IMR-90 (cell line): Measurements from ENCODE around the gene CLPTM1L. TPM values are rescaled to one million over a fixed set of nuclear protein-coding genes. Genes with fewer than 3 reads are reported as not detected.

Experiments used
- ATAC-seq: fragments of 200-7000 bp; cut with Tn5 transposase; 2 replicates; pipeline ENCODE4 v1.9.1; 2020; ENCODE audit warnings: low read depth, mild to moderate bottlenecking, moderate library complexity
- BruUV-seq: library from RNA; stranded (reverse); fragments of 400-500 nt; replicated peaks from 2 replicates; lab custom pipeline; 2021; lab: Mats Ljungman, UMichigan
- CTCF ChIA-PET: fragments of 300-600 bp; formaldehyde crosslinking; extraction: SDS; loops from one replicate; lab custom pipeline; 2021; ENCODE audit warnings: antibody characterized with exemption; lab: Yijun Ruan, JAX
- POLR2A ChIA-PET: fragments of 300-600 bp; sonication (Branson Sonifier 250); formaldehyde crosslinking; loops from one replicate; lab custom pipeline; 2022; ENCODE audit warnings: antibody characterized with exemption; ENCODE audit not compliant: unreplicated experiment; lab: Charles Lee
- DNase-seq: peaks from one replicate; pipeline ENCODE4 v3.0.0; 2013
- H2AFZ ChIP-seq: replicated peaks from 2 replicates; pipeline ENCODE3; 2013; ENCODE audit warnings: low read length, mild to moderate bottlenecking; ENCODE audit not compliant: poor library complexity
- H2AK5ac ChIP-seq: 2 replicates; pipeline ENCODE4 v1.6.1; 2013; ENCODE audit warnings: low read depth, low read length, inconsistent platforms
- H2AK9ac ChIP-seq: replicated peaks from 2 replicates; pipeline ENCODE3; 2013; ENCODE audit warnings: mild to moderate bottlenecking, low read depth, low read length, moderate library complexity; ENCODE audit not compliant: poor library complexity
- H2BK120ac ChIP-seq: 2 replicates; pipeline ENCODE4 v1.6.1; 2013; ENCODE audit warnings: low read depth, low read length, inconsistent platforms
- H2BK15ac ChIP-seq: 3 replicates; pipeline ENCODE4 v1.6.1; 2013; ENCODE audit warnings: low read depth, low read length, inconsistent platforms
- H2BK20ac ChIP-seq: 2 replicates; pipeline ENCODE4 v1.6.1; 2013; ENCODE audit warnings: low read depth, mild to moderate bottlenecking, inconsistent platforms, low read length, moderate library complexity
- H2BK5ac ChIP-seq: 2 replicates; pipeline ENCODE4 v1.6.1; 2013; ENCODE audit warnings: mild to moderate bottlenecking, low read depth, low read length, inconsistent platforms; ENCODE audit not compliant: poor library complexity, severe bottlenecking
- H3K14ac ChIP-seq: replicated peaks from 2 replicates; pipeline ENCODE4 v1.6.1; 2013; ENCODE audit warnings: low read depth, low read length, inconsistent platforms
- H3K18ac ChIP-seq: 2 replicates; pipeline ENCODE4 v1.6.1; 2013; ENCODE audit warnings: low read depth, low read length, control low read depth
- H3K23ac ChIP-seq: 2 replicates; pipeline ENCODE4 v1.6.1; 2013; ENCODE audit warnings: low read depth, low read length, inconsistent platforms
- H3K27ac ChIP-seq: 2 replicates; pipeline ENCODE4 v1.5.1; 2013; ENCODE audit warnings: mild to moderate bottlenecking, control low read depth, low read length; ENCODE audit not compliant: insufficient read depth
- H3K27me3 ChIP-seq: 2 replicates; pipeline ENCODE4 v1.6.1; 2013; ENCODE audit warnings: low read length; ENCODE audit not compliant: control insufficient read depth, insufficient read depth
- H3K36me3 ChIP-seq: 2 replicates; pipeline ENCODE4 v1.6.1; 2013; ENCODE audit warnings: low read length, mixed read lengths; ENCODE audit not compliant: control insufficient read depth, insufficient read depth
- H3K4ac ChIP-seq: 2 replicates; pipeline ENCODE4 v1.6.1; 2013; ENCODE audit warnings: low read depth, low read length, inconsistent platforms
- H3K4me1 ChIP-seq: 2 replicates; pipeline ENCODE4 v1.6.1; 2013; ENCODE audit warnings: low read length, mixed read lengths; ENCODE audit not compliant: control insufficient read depth, insufficient read depth
- H3K4me2 ChIP-seq: 2 replicates; pipeline ENCODE4 v1.6.1; 2013; ENCODE audit warnings: low read depth, mild to moderate bottlenecking, control low read depth, low read length, moderate library complexity
- H3K4me3 ChIP-seq: 2 replicates; pipeline ENCODE4 v1.5.1; 2013; ENCODE audit warnings: low read depth, mild to moderate bottlenecking, control low read depth, low read length, moderate library complexity; ENCODE audit not compliant: insufficient read depth
- H3K56ac ChIP-seq: 2 replicates; pipeline ENCODE4 v1.6.1; 2013; ENCODE audit warnings: low read length, inconsistent platforms; ENCODE audit not compliant: insufficient read depth; ENCODE audit errors: extremely low read depth
- H3K79me1 ChIP-seq, 2 experiments: 2 replicates each; pipeline ENCODE4 v1.6.1; 2013; ENCODE audit warnings: low read length in 2 of 2, inconsistent platforms in 1 of 2, low read depth in 1 of 2
- H3K9ac ChIP-seq: 2 replicates; pipeline ENCODE4 v1.6.1; 2013; ENCODE audit warnings: low read depth, low read length, control low read depth
- H3K9me1 ChIP-seq: 2 replicates; pipeline ENCODE4 v1.6.1; 2013; ENCODE audit warnings: low read length, inconsistent platforms; ENCODE audit not compliant: insufficient read depth
- H3K9me3 ChIP-seq: 2 replicates; pipeline ENCODE4 v1.6.1; 2013; ENCODE audit warnings: low read length; ENCODE audit not compliant: control insufficient read depth, insufficient read depth
- H4K20me1 ChIP-seq: 2 replicates; pipeline ENCODE4 v1.6.1; 2013; ENCODE audit warnings: low read length, inconsistent platforms; ENCODE audit not compliant: insufficient read depth
- H4K5ac ChIP-seq: 2 replicates; pipeline ENCODE4 v1.6.1; 2013; ENCODE audit warnings: mild to moderate bottlenecking, low read depth, low read length, control low read depth
- H4K8ac ChIP-seq, 2 experiments: 2 replicates each; pipeline ENCODE4 v1.6.1; 2013; ENCODE audit warnings: low read depth in 2 of 2, low read length in 2 of 2, control low read depth in 1 of 2, inconsistent platforms in 1 of 2
- H4K91ac ChIP-seq: 2 replicates; pipeline ENCODE4 v1.6.1; 2013; ENCODE audit warnings: low read depth, low read length, inconsistent platforms; ENCODE audit not compliant: insufficient read depth
- CEBPB ChIP-seq: IDR thresholded peaks from 2 replicates; pipeline ENCODE4 v1.6.1; 2012; ENCODE audit warnings: low read depth, low read length, improper control_type of control experiment
- FOS ChIP-seq: fragments of 150-350 bp; IDR thresholded peaks from 2 replicates; pipeline ENCODE4 v1.6.1; 2016; ENCODE audit warnings: low read depth, low read length
- MAFK ChIP-seq: IDR thresholded peaks from 2 replicates; pipeline ENCODE4 v1.6.1; 2012; ENCODE audit warnings: low read depth, low read length, improper control_type of control experiment
- MAZ ChIP-seq: IDR thresholded peaks from 2 replicates; pipeline ENCODE4 v1.6.1; 2012; ENCODE audit warnings: low read depth, mild to moderate bottlenecking, low read length, improper control_type of control experiment, moderate library complexity, borderline replicate concordance
- NFE2L2 ChIP-seq: fragments of 150-350 bp; IDR thresholded peaks from 2 replicates; pipeline ENCODE4 v1.6.1; 2016; ENCODE audit warnings: low read depth, mild to moderate bottlenecking, low read length
- POLR2A ChIP-seq: IDR thresholded peaks from 2 replicates; pipeline ENCODE4 v1.6.1; 2012; ENCODE audit warnings: mild to moderate bottlenecking, low read depth, low read length
- RCOR1 ChIP-seq: IDR thresholded peaks from 2 replicates; pipeline ENCODE4 v1.6.1; 2012; ENCODE audit warnings: mild to moderate bottlenecking, low read length, improper control_type of control experiment; ENCODE audit not compliant: insufficient replicate concordance
- RFX5 ChIP-seq: IDR thresholded peaks from 2 replicates; pipeline ENCODE4 v1.8.0; 2012; ENCODE audit warnings: low read depth, mild to moderate bottlenecking, low read length, moderate library complexity
- WGBS, 2 experiments: methylation state at CpG; one replicate each; pipeline versions ENCODE4 v1.1.5 to v1.1.7; 2013; ENCODE audit warnings: missing lambda C conversion rate in 2 of 2; ENCODE audit not compliant: insufficient read length in 1 of 2; ENCODE audit errors: extremely low coverage in 2 of 2; 5-methylcytosine and 5-hydroxymethylcytosine counted together
- dilution Hi-C: fragments of 300-500 bp; cut with HindIII; formaldehyde crosslinking; loops from one replicate; pipeline ENCODE4 v1.14.3; 2018; ENCODE audit warnings: low sequenced_read_pairs; ENCODE audit not compliant: unreplicated experiment
- in situ Hi-C: fragments of 300-500 bp; cut with MboI; formaldehyde crosslinking; loops from 3 replicates; pipeline ENCODE4 v1.14.3; 2019; ENCODE audit warnings: low sequenced_read_pairs, inconsistent platforms, mixed read lengths
- intact Hi-C: fragments of 100-400 bp; cut with micrococcal nuclease; formaldehyde crosslinking; loops from 2 replicates; pipeline ENCODE4 v1.10.0; 2022
- polyA plus RNA-seq, 3 experiments: library from polyadenylated mRNA; depleted of rRNA; stranded (reverse); fragments of >200 nt; gene quantifications; 2 replicates each; pipeline ENCODE4 v1.2.3, GENCODE V29; 2012; ENCODE audit warnings: low replicate concordance in 1 of 3
- total RNA-seq: library from RNA; depleted of rRNA; stranded (reverse); fragments of >200 nt; gene quantifications from 2 replicates; pipeline ENCODE4 v1.2.3, GENCODE V29; 2012
- TF ChIP-seq, protein P1 (sequence below): fragments of 150-350 bp; IDR thresholded peaks from 2 replicates; pipeline ENCODE4 v1.6.1; 2017; ENCODE audit warnings: mild to moderate bottlenecking, antibody characterized with exemption, low read length, low read depth
- TF ChIP-seq, protein P2 (sequence below): fragments of 150-350 bp; IDR thresholded peaks from 2 replicates; pipeline ENCODE4 v1.6.1; 2016; ENCODE audit warnings: low read depth, mild to moderate bottlenecking, low read length, moderate library complexity, borderline replicate concordance

The CLPTM1L gene
- total and polyA plus RNA-seq, 2 of the 4 experiments (the other 2 are of a cell fraction): 114 to 137 TPM

GRCh38 chr5:1349246-1349645, 4.3 kb upstream of the CLPTM1L start:
- BruUV-seq: no TSS peak
- no peaks in the 10 kb centered on the region for H3K9me3 ChIP-seq
- no peaks in the 10 kb centered on the region for H4K20me1 ChIP-seq
- intact Hi-C loops: no loop called here
- H3K79me1 ChIP-seq: peaks cover 0 to 15% of the 10 kb centered on the region in 2 experiments; a peak in 2 of 4 replicates
- no peak for TF ChIP-seq RCOR1
- no peak for TF ChIP-seq FOS
- no peak for TF ChIP-seq POLR2A
- no peak for TF ChIP-seq NFE2L2
- TF ChIP-seq, protein P1, sequence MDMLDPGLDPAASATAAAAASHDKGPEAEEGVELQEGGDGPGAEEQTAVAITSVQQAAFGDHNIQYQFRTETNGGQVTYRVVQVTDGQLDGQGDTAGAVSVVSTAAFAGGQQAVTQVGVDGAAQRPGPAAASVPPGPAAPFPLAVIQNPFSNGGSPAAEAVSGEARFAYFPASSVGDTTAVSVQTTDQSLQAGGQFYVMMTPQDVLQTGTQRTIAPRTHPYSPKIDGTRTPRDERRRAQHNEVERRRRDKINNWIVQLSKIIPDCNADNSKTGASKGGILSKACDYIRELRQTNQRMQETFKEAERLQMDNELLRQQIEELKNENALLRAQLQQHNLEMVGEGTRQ: no peak
- no peak for TF ChIP-seq CEBPB
- TF ChIP-seq RFX5: no peak
- TF ChIP-seq, protein P2, sequence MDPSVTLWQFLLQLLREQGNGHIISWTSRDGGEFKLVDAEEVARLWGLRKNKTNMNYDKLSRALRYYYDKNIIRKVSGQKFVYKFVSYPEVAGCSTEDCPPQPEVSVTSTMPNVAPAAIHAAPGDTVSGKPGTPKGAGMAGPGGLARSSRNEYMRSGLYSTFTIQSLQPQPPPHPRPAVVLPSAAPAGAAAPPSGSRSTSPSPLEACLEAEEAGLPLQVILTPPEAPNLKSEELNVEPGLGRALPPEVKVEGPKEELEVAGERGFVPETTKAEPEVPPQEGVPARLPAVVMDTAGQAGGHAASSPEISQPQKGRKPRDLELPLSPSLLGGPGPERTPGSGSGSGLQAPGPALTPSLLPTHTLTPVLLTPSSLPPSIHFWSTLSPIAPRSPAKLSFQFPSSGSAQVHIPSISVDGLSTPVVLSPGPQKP: no peak
- no peak for TF ChIP-seq MAZ
- TF ChIP-seq MAFK: no peak
- no peak overlapping the region for H2AK5ac ChIP-seq
- no peak overlapping the region for H3K4ac ChIP-seq
- no peak overlapping the region for H4K8ac ChIP-seq
- no peak overlapping the region for H3K27ac ChIP-seq
- H3K27me3 ChIP-seq: peaks cover 5% of the 10 kb centered on the region; the same call in 1 of the 2 replicates
- no CpG with 5 or more reads among the region's 12 CpGs for WGBS, 2 experiments
- H3K14ac ChIP-seq: no peak overlapping the region
- POLR2A ChIA-PET: no interaction called here
- dilution Hi-C loops: no loop called here
- H2BK120ac ChIP-seq: no peak overlapping the region
- peaks cover 2% of the 10 kb centered on the region; the same call in 1 of the 2 replicates for H3K4me1 ChIP-seq
- H4K5ac ChIP-seq: no peak overlapping the region
- no peak overlapping the region for H2BK20ac ChIP-seq
- H2BK5ac ChIP-seq: no peak overlapping the region
- ATAC-seq: no peak
- H2AFZ ChIP-seq: no peak overlapping the region
- no peak overlapping the region for H3K23ac ChIP-seq
- H3K4me3 ChIP-seq: no peak overlapping the region
- CTCF ChIA-PET: no interaction called here
- H3K36me3 ChIP-seq: no peaks in the 10 kb centered on the region
- no peak overlapping the region for H2AK9ac ChIP-seq
- no peak for DNase-seq
- H2BK15ac ChIP-seq: no peak overlapping the region
- no peak overlapping the region for H3K9ac ChIP-seq
- H3K9me1 ChIP-seq: no peaks in the 10 kb centered on the region
- in situ Hi-C loops: no loop called here
- H3K56ac ChIP-seq: no peak overlapping the region
- no peak overlapping the region for H3K18ac ChIP-seq
- no peak overlapping the region for H3K4me2 ChIP-seq
- no peak overlapping the region for H4K91ac ChIP-seq
